ENCODE data around the gene TENM3. TPM values are rescaled to one million over a fixed set of nuclear protein-coding genes. Genes with fewer than 3 reads are reported as not detected.

Gene TENM3
- polyA plus RNA-seq, 3 donors, result 1.8 to 10.3 (median 2.3) TPM

GRCh38 chr4:182549356-182549755 lies 306.2 kb downstream of the TENM3 start:
- WGBS, 3 donors, result 69 to 83% (median 69%) methylated on average over 5 of the region's 5 CpGs

DNA sequence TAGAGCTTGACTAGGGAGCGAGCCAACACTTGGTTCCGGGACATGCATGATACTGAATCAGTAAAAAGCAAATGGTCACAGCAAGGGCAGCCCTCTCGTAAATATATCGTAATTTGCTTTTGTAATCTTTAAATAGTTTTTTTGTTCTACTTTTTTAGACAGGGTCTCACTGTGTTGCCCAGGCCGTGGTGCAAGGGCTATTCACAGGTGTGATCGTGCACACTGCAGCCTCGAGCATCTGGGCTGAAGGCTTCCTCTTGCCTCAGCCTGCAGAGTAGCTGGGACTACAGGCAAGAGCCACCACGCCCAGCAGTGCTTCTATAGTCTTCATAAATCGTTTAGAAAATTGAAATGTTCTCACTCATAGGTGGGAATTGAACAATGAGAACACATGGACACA lies 309.7 kb downstream of the TENM3 start:
- no peak overlapping the region for H3K27ac ChIP-seq (ENCODE audit: low read depth, low read length)
- 87 to 89% (median 88%) methylated on average over 9 of the region's 9 CpGs for WGBS, 3 donors

More at GRCh38 chr4:182549356-182549755, 306.2 kb downstream of the TENM3 start:
- no peak overlapping the region for H3K27ac ChIP-seq (ENCODE audit: low read depth, low read length)

GRCh38 chr4:182553653-182554052 lies 310.5 kb downstream of the TENM3 start:
- no peak overlapping the region for H3K27ac ChIP-seq (ENCODE audit: low read depth, low read length)
- 33 to 46% (median 35%) methylated on average over 6 of the region's 6 CpGs for WGBS, 3 donors

DNA sequence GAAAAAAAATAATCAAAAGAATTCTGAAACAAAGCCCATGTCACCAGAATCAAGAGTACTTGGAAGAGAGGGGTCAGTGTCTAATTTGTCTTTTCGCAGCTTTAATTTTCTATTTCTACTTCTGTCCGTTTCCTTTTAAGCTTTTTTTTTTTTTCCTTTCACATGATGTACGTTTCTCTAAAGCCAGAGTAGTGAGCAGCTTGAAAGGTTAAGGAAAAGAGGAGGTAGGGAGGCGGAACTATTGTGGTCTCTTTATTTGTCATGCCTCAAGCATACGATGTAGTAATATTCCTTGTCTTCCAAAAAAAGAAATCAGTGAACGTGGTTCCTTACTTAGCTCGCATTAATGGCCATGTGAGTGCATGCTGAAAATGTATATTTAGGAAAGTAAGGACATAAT lies 311.5 kb downstream of the TENM3 start:
- no peak overlapping the region for H3K27ac ChIP-seq (ENCODE audit: low read depth, low read length)
- 53 to 87% (median 62%) methylated on average over 7 of the region's 7 CpGs for WGBS, 3 donors

DNA sequence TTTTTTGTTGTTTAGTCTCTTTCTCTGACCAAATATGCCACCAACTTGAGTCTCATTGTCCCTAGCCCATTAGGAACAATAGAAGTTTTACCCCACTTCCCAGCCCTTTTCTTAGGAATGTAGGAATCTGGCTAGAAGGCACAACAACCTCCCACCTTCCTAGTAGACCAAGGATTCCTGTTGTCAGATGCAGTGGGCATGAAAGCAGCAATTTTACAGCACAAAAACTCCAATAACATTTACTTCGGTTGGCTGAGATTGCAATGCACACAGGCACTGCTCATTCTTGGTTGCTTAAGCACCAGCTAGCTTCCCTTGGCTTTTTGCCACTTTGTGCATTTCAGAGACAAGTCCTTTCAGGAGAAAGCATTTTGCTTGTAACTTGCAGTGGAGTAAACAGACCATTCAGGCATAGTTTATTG lies 312.8 kb downstream of the TENM3 start:
- H3K27ac ChIP-seq (ENCODE audit: low read depth, low read length), result no peak overlapping the region
- WGBS, 3 donors, result 53 to 93% (median 75%) methylated on average over 1 of the region's 1 CpG

- 79 to 87% (median 81%) methylated on average over 3 of the region's 3 CpGs for WGBS, 3 donors
- H3K27ac ChIP-seq (ENCODE audit: low read depth, low read length), result no peak overlapping the region
Observed at GRCh38 chr4:182556580-182556979, 313.4 kb downstream of the TENM3 start.

- WGBS, 3 donors, result 43 to 69% (median 44%) methylated on average over 4 of the region's 4 CpGs
- H3K27ac ChIP-seq (ENCODE audit: low read depth, low read length), result no peak overlapping the region
Observed at GRCh38 chr4:182560358-182560757, 317.2 kb downstream of the TENM3 start.

- H3K27ac ChIP-seq (ENCODE audit: low read depth, low read length), result no peak overlapping the region
- 84 to 92% (median 86%) methylated on average over 3 of the region's 3 CpGs for WGBS, 3 donors
Observed at GRCh38 chr4:182562350-182562749, 319.1 kb downstream of the TENM3 start.

DNA sequence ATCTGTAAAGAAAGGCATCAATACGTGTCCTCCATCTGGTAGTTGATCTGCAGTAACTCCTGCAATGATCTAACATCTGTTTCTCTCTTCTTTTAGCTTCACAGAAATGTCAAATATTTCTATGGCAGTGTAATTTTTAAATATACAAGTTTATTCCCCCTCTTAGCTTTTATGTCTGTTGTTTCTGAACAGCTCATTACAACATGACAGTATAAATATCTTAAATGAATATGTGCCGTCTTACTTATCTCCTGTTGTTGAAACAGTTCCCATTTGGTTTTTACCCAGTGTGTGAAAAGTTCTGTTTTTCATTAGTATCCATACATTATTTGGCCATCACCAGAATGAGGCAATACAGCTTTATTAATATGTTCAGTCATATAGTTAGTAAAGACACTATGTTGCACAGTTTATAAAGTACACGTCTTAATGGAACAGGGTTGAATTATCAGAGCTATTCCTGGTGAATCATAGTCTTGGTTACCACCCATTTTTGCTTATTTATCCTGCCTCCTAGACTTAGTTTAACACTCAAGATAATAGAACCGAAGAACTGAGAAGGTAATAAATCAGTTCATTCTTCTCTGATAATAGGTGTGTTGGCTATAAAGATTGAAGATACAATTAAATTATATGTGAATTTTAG lies 321.6 kb downstream of the TENM3 start:
- no peak overlapping the region for H3K27ac ChIP-seq (ENCODE audit: low read depth, low read length)
- 65 to 82% (median 71%) methylated on average over 4 of the region's 4 CpGs for WGBS, 3 donors

- WGBS, 3 donors, result 70 to 87% (median 76%) methylated on average over 6 of the region's 6 CpGs
Observed at GRCh38 chr4:182567119-182567518, 323.9 kb downstream of the TENM3 start.

DNA sequence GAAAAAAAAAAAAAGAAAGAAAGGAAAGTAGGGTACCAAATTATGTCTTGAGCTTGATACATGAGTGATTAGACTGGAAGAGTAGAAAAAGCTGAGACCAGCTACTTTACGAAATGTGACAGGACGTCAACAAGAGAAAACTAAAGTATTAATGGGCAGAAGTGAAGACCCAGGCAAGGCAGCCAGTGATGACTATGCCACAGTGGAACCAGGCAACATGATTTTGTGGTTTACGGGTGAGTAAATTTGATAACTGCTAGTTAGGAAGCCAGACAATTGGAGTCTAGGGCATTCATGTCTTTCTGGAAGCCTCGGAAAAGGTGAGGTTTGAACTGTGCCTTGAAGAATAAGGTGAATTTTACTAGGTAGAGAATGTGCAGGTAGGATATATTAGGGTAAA lies 326.4 kb downstream of the TENM3 start:
- WGBS, 3 donors, result 92 to 96% (median 96%) methylated on average over 4 of the region's 4 CpGs
- no peak overlapping the region for H3K27ac ChIP-seq (ENCODE audit: low read depth, low read length)

More at GRCh38 chr4:182567119-182567518, 323.9 kb downstream of the TENM3 start:
- no peak overlapping the region for H3K27ac ChIP-seq (ENCODE audit: low read depth, low read length)

DNA sequence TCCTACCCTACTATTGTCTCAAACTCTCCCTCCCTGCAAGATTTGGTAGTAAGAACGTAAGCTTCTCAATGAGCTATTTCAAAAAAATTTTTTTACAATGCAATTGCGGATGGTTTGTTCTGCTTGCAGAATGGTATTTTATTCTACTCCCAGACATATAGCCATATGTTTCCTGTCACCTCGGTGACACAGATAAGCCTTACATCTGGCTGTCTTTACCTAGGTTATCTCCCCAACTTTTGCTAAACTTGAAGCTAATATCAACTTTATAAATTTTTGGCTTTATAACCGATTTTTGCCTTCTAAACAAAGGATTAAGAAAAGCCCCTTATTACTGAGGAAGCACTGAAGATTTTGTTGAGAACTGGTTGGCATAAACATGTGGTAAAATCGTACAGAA lies 331.5 kb downstream of the TENM3 start:
- WGBS, 3 donors, result 59 to 75% (median 61%) methylated on average over 5 of the region's 5 CpGs
- no peak overlapping the region for H3K27ac ChIP-seq (ENCODE audit: low read depth, low read length)

DNA sequence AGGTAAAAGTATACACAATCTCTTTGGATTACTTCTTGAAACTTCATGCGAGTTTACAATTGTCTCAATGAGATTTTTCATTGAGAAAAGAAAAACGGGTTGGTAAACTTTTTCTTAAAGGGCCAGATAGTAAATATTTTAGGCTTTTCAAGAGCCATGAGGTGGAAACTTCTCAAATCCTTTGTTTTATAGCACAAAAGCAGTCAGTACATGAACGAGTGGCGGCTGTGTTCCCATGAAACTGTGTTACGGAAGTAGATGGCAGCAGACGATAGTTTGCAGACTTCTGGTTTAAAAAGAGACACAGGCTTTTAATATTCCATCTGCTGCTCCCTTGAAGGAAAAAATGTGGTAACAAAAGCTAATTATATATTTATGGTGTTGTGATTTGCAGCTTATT lies 332.0 kb downstream of the TENM3 start:
- 39 to 66% (median 54%) methylated on average over 6 of the region's 6 CpGs for WGBS, 3 donors
- no peak overlapping the region for H3K27ac ChIP-seq (ENCODE audit: low read depth, low read length)

- 67 to 70% (median 69%) methylated on average over 12 of the region's 12 CpGs for WGBS, 3 donors
Observed at GRCh38 chr4:182576601-182577289, 333.5 kb downstream of the TENM3 start.

GRCh38 chr4:182577411-182577810 lies 334.2 kb downstream of the TENM3 start:
- 52 to 82% (median 73%) methylated on average over 5 of the region's 5 CpGs for WGBS, 3 donors
- no peak overlapping the region for H3K27ac ChIP-seq (ENCODE audit: low read depth, low read length)

More at GRCh38 chr4:182576601-182577289, 333.5 kb downstream of the TENM3 start:
- H3K27ac ChIP-seq (ENCODE audit: low read depth, low read length), result no peak overlapping the region

- H3K27ac ChIP-seq (ENCODE audit: low read depth, low read length), result no peak overlapping the region
Observed at GRCh38 chr4:182578402-182578801, 335.2 kb downstream of the TENM3 start.

DNA sequence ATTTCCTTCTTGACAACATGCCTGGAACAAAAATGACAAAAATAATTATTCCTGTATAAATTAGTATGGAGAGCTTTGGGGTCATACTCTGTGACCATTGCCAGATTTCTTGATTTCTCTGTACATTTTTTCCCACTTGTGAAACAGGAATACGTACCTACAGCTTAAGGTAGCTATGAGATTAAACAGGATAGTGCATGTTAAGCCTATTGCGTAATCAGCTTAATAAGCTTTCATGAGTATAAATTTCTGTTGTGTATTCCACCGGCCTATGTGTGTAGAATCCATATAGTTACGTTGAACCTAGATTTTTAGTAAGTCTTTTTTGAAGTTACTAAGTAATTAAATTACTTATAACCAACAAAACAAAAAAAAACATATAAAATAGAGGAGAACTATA lies 339.0 kb downstream of the TENM3 start:
- H3K27ac ChIP-seq (ENCODE audit: low read depth, low read length), result no peak overlapping the region
- WGBS, 3 donors, result 78 to 96% (median 88%) methylated on average over 4 of the region's 4 CpGs

DNA sequence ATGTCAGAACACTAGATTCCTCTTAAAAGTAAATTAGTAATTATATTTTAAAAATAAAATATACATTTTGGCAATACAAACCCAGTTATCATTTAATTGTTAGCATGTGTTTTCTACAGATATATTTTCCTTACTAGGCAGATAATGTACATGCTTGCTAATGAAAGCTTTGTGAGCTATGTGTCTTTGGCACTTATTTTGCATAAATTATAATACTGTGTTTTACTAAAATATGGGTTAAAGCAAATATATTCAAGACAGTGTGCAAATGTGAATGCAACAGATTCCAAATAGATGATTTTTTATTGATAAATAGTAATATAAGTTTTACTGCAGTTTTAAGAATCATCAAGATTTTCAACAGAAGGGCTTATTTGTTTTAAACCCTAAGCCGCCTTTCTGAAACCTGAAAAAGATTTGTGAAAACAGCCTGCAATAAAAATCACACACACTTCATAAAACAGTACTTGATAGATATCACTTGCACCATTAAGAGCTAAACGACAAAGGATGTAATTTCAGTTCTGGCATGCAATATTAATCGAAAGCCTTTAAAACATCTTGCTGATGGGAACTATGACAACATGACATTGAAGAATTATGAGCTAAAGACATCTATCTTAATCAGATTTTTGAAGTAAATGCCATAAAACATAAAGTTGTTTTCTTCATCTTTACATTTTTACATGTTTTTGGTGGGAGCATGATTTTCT lies 340.7 kb downstream of the TENM3 start:
- H3K27ac ChIP-seq (ENCODE audit: low read depth, low read length), result no peak overlapping the region
- 74 to 81% (median 79%) methylated on average over 3 of the region's 3 CpGs for WGBS, 3 donors

- no peak overlapping the region for H3K27ac ChIP-seq (ENCODE audit: low read depth, low read length)
- 58 to 67% (median 66%) methylated on average over 7 of the region's 7 CpGs for WGBS, 3 donors
Observed at GRCh38 chr4:182585321-182585720, 342.1 kb downstream of the TENM3 start.

All from adipose tissue (tissue), 3 donors.